BJ (cell line): Measurements from ENCODE around the gene TMPRSS5. TPM values are rescaled to one million over a fixed set of nuclear protein-coding genes. Genes with fewer than 3 reads are reported as not detected.

Experiments
- CTCF ChIA-PET: fragments of 350-600 bp; formaldehyde crosslinking; extraction: SDS; loops from one replicate; lab custom pipeline; 2021; ENCODE audit warnings: antibody characterized with exemption, inconsistent platforms; lab: Yijun Ruan, JAX
- POLR2A ChIA-PET: fragments of 300-600 bp; sonication (Branson Sonifier 250); formaldehyde crosslinking; extraction: SDS; loops from one replicate; lab custom pipeline; 2021; ENCODE audit warnings: antibody characterized with exemption; lab: Charles Lee
- DNase-seq: peaks from one replicate; pipeline ENCODE4 v3.0.0-alpha.2; 2011; ENCODE audit warnings: low read depth
- H3K27me3 ChIP-seq: 2 replicates; pipeline ENCODE4 v1.6.0; 2011; ENCODE audit warnings: low read length; ENCODE audit not compliant: control insufficient read depth, insufficient read depth
- H3K36me3 ChIP-seq: 2 replicates; pipeline ENCODE4 v1.5.1; 2011; ENCODE audit warnings: low read length; ENCODE audit not compliant: control insufficient read depth, insufficient read depth
- H3K4me3 ChIP-seq: 2 replicates; pipeline ENCODE4 v1.5.1; 2011; ENCODE audit warnings: low read depth, mild to moderate bottlenecking, control low read depth, low read length
- CTCF ChIP-seq: IDR thresholded peaks from 2 replicates; pipeline ENCODE4 v1.5.1; 2011; ENCODE audit warnings: low read depth, mild to moderate bottlenecking, control low read depth, inconsistent platforms, low read length, moderate library complexity; ENCODE audit not compliant: insufficient read depth
- polyA plus RNA-seq: library from polyadenylated mRNA; depleted of rRNA; stranded (reverse); fragments of >200 nt; gene quantifications from 2 replicates; pipeline ENCODE4 v1.2.3, GENCODE V29; 2011

TMPRSS5 gene
- polyA plus RNA-seq, 1 experiment = 0.21 TPM

- CTCF ChIA-PET = no interaction called here
Measured at GRCh38 chr11:113683481-113684046, 22.5 kb downstream of the TMPRSS5 start.

GRCh38 chr11:113681711-113682413 is 24.2 kb downstream of the TMPRSS5 start:
- ChIA-PET POLR2A (no interaction called here), CTCF (no interaction called here)
- DNase-seq = no peak

More at GRCh38 chr11:113683481-113684046, 22.5 kb downstream of the TMPRSS5 start:
- DNase-seq = no peak
- Histone ChIP-seq H3K27me3 (peaks cover 5% of the 10 kb centered on the region), H3K4me3 (no peak overlapping the region), H3K36me3 (no peaks in the 10 kb centered on the region)
- POLR2A ChIA-PET = no interaction called here
- TF ChIP-seq CTCF = no peak

GRCh38 chr11:113681282-113681681 is 24.8 kb downstream of the TMPRSS5 start:
- no peak overlapping the region for H3K4me3 ChIP-seq
- POLR2A ChIA-PET = no interaction called here
- no peaks in the 10 kb centered on the region for H3K36me3 ChIP-seq
- no peak for TF ChIP-seq CTCF
- peaks cover 10% of the 10 kb centered on the region for H3K27me3 ChIP-seq
- no peak for DNase-seq
- CTCF ChIA-PET = no interaction called here

More at GRCh38 chr11:113681711-113682413, 24.2 kb downstream of the TMPRSS5 start:
- Histone ChIP-seq H3K4me3 (no peak overlapping the region), H3K36me3 (no peaks in the 10 kb centered on the region), H3K27me3 (peaks cover 7% of the 10 kb centered on the region)
- no peak for TF ChIP-seq CTCF

GRCh38 chr11:113677685-113678084 is 28.4 kb downstream of the TMPRSS5 start:
- DNase-seq = no peak
- no peak for TF ChIP-seq CTCF
- CTCF ChIA-PET = no interaction called here
- Histone ChIP-seq H3K27me3 (peaks cover 8% of the 10 kb centered on the region), H3K4me3 (no peak overlapping the region), H3K36me3 (no peaks in the 10 kb centered on the region)
- POLR2A ChIA-PET = no interaction called here

GRCh38 chr11:113675565-113675964 is 30.5 kb downstream of the TMPRSS5 start:
- H3K36me3 ChIP-seq = no peaks in the 10 kb centered on the region
- peaks cover 8% of the 10 kb centered on the region for H3K27me3 ChIP-seq
- no peak for TF ChIP-seq CTCF
- CTCF ChIA-PET = interaction anchor here (0.9 to 1.5 kb wide), 3 partner anchors 10 to 55 kb away, joined by 3 to 5 read pairs (median 4); no protein-coding TSS in a partner anchor
- H3K4me3 ChIP-seq = no peak overlapping the region
- POLR2A ChIA-PET = no interaction called here
- no peak for DNase-seq
